ENCODE results near the gene HIP1.

- TF ChIP-seq CTCF (IDR thresholded peaks at IDR 0.05) (no peak), POLR2A (IDR thresholded peaks at IDR 0.05) (no peak)
These were observed 148.3 kb downstream of the HIP1 start for GRCh38 chr7:75590373-75591005.

All from esophagus squamous epithelium (tissue), 4 donors.